HCT116 (cell line): ENCODE results near the gene IGSF9. TPM values are rescaled to one million over a fixed set of nuclear protein-coding genes. Genes with fewer than 3 reads are reported as not detected.

Experiments
- ATAC-seq: fragments of 200-7000 bp; cut with Tn5 transposase; 2 replicates; pipeline ENCODE4 v1.9.1; 2020; ENCODE audit warnings: mild to moderate bottlenecking, moderate library complexity
- BruUV-seq: library from RNA; stranded (reverse); fragments of 400-500 nt; replicated peaks from 2 replicates; lab custom pipeline; 2021; lab: Mats Ljungman, UMichigan
- CTCF ChIA-PET: fragments of 300-600 bp; sonication (Branson Sonifier 250); formaldehyde crosslinking; loops from one replicate; lab custom pipeline; 2021; ENCODE audit warnings: antibody characterized with exemption; lab: Charles Lee
- POLR2A ChIA-PET: fragments of 300-600, 350-600 bp; sonication (Branson Sonifier 250); formaldehyde crosslinking; loops from one replicate; lab custom pipeline; 2021; ENCODE audit warnings: antibody characterized with exemption; lab: Charles Lee
- RAD21 ChIA-PET, 2 experiments: fragments of 300-600 bp; sonication (Branson Sonifier 250); formaldehyde crosslinking; loops; one replicate each; lab custom pipeline; 2023; ENCODE audit warnings: low total read pairs in 2 of 2; ENCODE audit not compliant: uncharacterized antibody in 2 of 2, unreplicated experiment in 2 of 2, low non-redundant PET in 1 of 2; lab: Charles Lee
- DNase-seq: peaks from one replicate; pipeline ENCODE4 v3.0.0-alpha.2; 2010; ENCODE audit warnings: low read depth, low spot score
- H2AFZ ChIP-seq: fragments of 200-600 bp; shearing (Covaris generic), sonication (generic); 2 replicates; pipeline ENCODE4 v1.6.1; 2017; ENCODE audit warnings: low read depth, mixed run types, mixed read lengths, antibody characterized with exemption, low read length; ENCODE audit not compliant: poor library complexity, severe bottlenecking
- H3K27ac ChIP-seq: 2 replicates; pipeline ENCODE4 v1.5.1; 2012; ENCODE audit warnings: low read depth, low read length
- H3K27me3 ChIP-seq: fragments of 200-600 bp; sonication (generic); 2 replicates; pipeline ENCODE4 v1.6.1; 2016; ENCODE audit warnings: mixed run types, low read length, mixed read lengths; ENCODE audit not compliant: insufficient read depth
- H3K36me3 ChIP-seq, 2 experiments: fragments of 200-500 bp in 1 of 2; fragments of 200-600 bp in 1 of 2; sonication (Bioruptor generic) in 1 of 2; sonication (generic) in 1 of 2; 2 replicates each; pipeline versions ENCODE4 v1.5.1 to v1.6.1; 2014 to 2016; ENCODE audit warnings: low read length in 2 of 2, inconsistent platforms in 1 of 2, mixed read lengths in 1 of 2, mixed run types in 1 of 2; ENCODE audit not compliant: insufficient read depth in 2 of 2, control insufficient read depth in 1 of 2
- H3K4me1 ChIP-seq, 2 experiments: fragments of 200-600 bp in 1 of 2; sonication (generic) in 1 of 2; 2 replicates each; pipeline versions ENCODE4 v1.5.1 to v1.6.1; 2012 to 2017; ENCODE audit warnings: low read length in 2 of 2, inconsistent platforms in 1 of 2, mild to moderate bottlenecking in 1 of 2, mixed read lengths in 1 of 2, mixed run types in 1 of 2, moderate library complexity in 1 of 2; ENCODE audit not compliant: insufficient read depth in 2 of 2, control insufficient read depth in 1 of 2
- H3K4me2 ChIP-seq: fragments of 200-600 bp; sonication (generic); 2 replicates; pipeline ENCODE4 v1.6.1; 2017; ENCODE audit warnings: mixed run types, low read length, mixed read lengths
- H3K4me3 ChIP-seq, 2 experiments: fragments of 200-600 bp in 1 of 2; sonication (generic) in 1 of 2; replicated peaks in 1 of 2; 2 replicates each; pipeline ENCODE4 v1.5.1; 2011 to 2016; ENCODE audit warnings: low read length in 2 of 2, control low read depth in 1 of 2, low read depth in 1 of 2, mild to moderate bottlenecking in 1 of 2, mixed read lengths in 1 of 2, mixed run types in 1 of 2
- H3K79me2 ChIP-seq: fragments of 200-600 bp; sonication (generic); 2 replicates; pipeline ENCODE4 v1.6.1; 2017; ENCODE audit warnings: mild to moderate bottlenecking, mixed run types, low read length, moderate library complexity, mixed read lengths; ENCODE audit not compliant: insufficient read depth
- H3K9ac ChIP-seq: fragments of 200-600 bp; sonication (generic); 2 replicates; pipeline ENCODE4 v1.6.1; 2016; ENCODE audit warnings: low read length, mixed read lengths
- H3K9me2 ChIP-seq: fragments of 200-600 bp; sonication (generic), shearing (Covaris generic); 2 replicates; pipeline ENCODE4 v1.6.1; 2017; ENCODE audit warnings: mixed run types, mild to moderate bottlenecking, moderate library complexity; ENCODE audit not compliant: insufficient read depth
- H3K9me3 ChIP-seq, 2 experiments: fragments of 200-500 bp in 1 of 2; fragments of 200-600 bp in 1 of 2; sonication (Bioruptor generic) in 1 of 2; sonication (generic) in 1 of 2; 2 replicates each; pipeline ENCODE4 v1.6.1; 2014 to 2017; ENCODE audit warnings: low read length in 2 of 2, mixed read lengths in 2 of 2, inconsistent platforms in 1 of 2, low read depth in 1 of 2, mild to moderate bottlenecking in 1 of 2, mixed run types in 1 of 2, moderate library complexity in 1 of 2; ENCODE audit not compliant: control insufficient read depth in 1 of 2, insufficient read depth in 1 of 2
- H4K20me1 ChIP-seq: fragments of 200-600 bp; sonication (generic), shearing (Covaris generic); 2 replicates; pipeline ENCODE4 v1.6.1; 2017; ENCODE audit warnings: mixed run types, mild to moderate bottlenecking, moderate library complexity; ENCODE audit not compliant: insufficient read depth
- ATF3 ChIP-seq: IDR thresholded peaks from 2 replicates; pipeline ENCODE4 v1.6.1; 2012
- CBX3 ChIP-seq: IDR thresholded peaks from 2 replicates; pipeline ENCODE4 v1.6.1; 2012; ENCODE audit warnings: low read depth
- CEBPB ChIP-seq: IDR thresholded peaks from 2 replicates; pipeline ENCODE4 v1.6.1; 2012; ENCODE audit warnings: low read depth
- CTCF ChIP-seq, 3 experiments: fragments of 200-600 bp in 1 of 3; sonication (generic) in 1 of 3; IDR thresholded peaks in 2 of 3; conservative IDR thresholded peaks in 1 of 3; 2 replicates each; pipeline ENCODE4 v1.5.1; 2012 to 2017; ENCODE audit warnings: low read depth in 2 of 3, low read length in 2 of 3, antibody characterized with exemption in 1 of 3, borderline replicate concordance in 1 of 3, control low read depth in 1 of 3, mild to moderate bottlenecking in 1 of 3, mixed read lengths in 1 of 3, mixed run types in 1 of 3, moderate library complexity in 1 of 3; ENCODE audit not compliant: insufficient read depth in 1 of 3
- EGR1 ChIP-seq: IDR thresholded peaks from 2 replicates; pipeline ENCODE4 v1.6.1; 2012; ENCODE audit warnings: low read depth
- ELF1 ChIP-seq: IDR thresholded peaks from 2 replicates; pipeline ENCODE4 v1.6.1; 2012; ENCODE audit warnings: low read depth, borderline replicate concordance
- EZH2 ChIP-seq: fragments of 200-600 bp; sonication (generic); IDR thresholded peaks from 2 replicates; pipeline ENCODE4 v1.6.1; 2017; ENCODE audit warnings: antibody characterized with exemption, mixed run types
- EZH2phosphoT487 ChIP-seq: fragments of 200-600 bp; IDR thresholded peaks from 2 replicates; pipeline ENCODE4 v1.6.1; 2018; ENCODE audit warnings: antibody characterized with exemption, borderline replicate concordance
- FOSL1 ChIP-seq: IDR thresholded peaks from 2 replicates; pipeline ENCODE4 v1.6.1; 2012; ENCODE audit warnings: low read depth
- MAX ChIP-seq: IDR thresholded peaks from 2 replicates; pipeline ENCODE4 v1.6.1; 2012
- POLR2A ChIP-seq: IDR thresholded peaks from 2 replicates; pipeline ENCODE4 v1.7.0; 2011; ENCODE audit warnings: borderline replicate concordance; ENCODE audit not compliant: insufficient read depth, insufficient read length; ENCODE audit errors: extremely low read depth
- POLR2AphosphoS5 ChIP-seq: IDR thresholded peaks from 2 replicates; pipeline ENCODE4 v1.6.1; 2011; ENCODE audit warnings: mild to moderate bottlenecking, low read depth, low read length, moderate library complexity
- RAD21 ChIP-seq: IDR thresholded peaks from 2 replicates; pipeline ENCODE4 v1.6.1; 2012; ENCODE audit warnings: low read depth, mild to moderate bottlenecking
- SIN3A ChIP-seq: IDR thresholded peaks from 2 replicates; pipeline ENCODE4 v1.6.1; 2012; ENCODE audit warnings: low read depth
- SP1 ChIP-seq: IDR thresholded peaks from 2 replicates; pipeline ENCODE4 v1.6.1; 2012; ENCODE audit warnings: low read depth
- SRF ChIP-seq: IDR thresholded peaks from 2 replicates; pipeline ENCODE4 v1.6.1; 2012; ENCODE audit warnings: low read depth
- TCF7L2 ChIP-seq: IDR thresholded peaks from 2 replicates; pipeline ENCODE4 v1.7.0; 2011; ENCODE audit warnings: borderline replicate concordance, inconsistent platforms; ENCODE audit not compliant: insufficient read depth, insufficient read length; ENCODE audit errors: extremely low read depth
- YY1 ChIP-seq: IDR thresholded peaks from 2 replicates; pipeline ENCODE4 v1.6.1; 2011; ENCODE audit warnings: low read length, low read depth, moderate library complexity, mild to moderate bottlenecking; ENCODE audit not compliant: insufficient replicate concordance; ENCODE audit errors: extremely low read depth
- ZBTB33 ChIP-seq: IDR thresholded peaks from 2 replicates; pipeline ENCODE4 v1.6.1; 2011; ENCODE audit warnings: mild to moderate bottlenecking, low read length, moderate library complexity; ENCODE audit not compliant: insufficient replicate concordance; ENCODE audit errors: extremely low read depth
- ZFX ChIP-seq: fragments of 450-650 bp; IDR thresholded peaks from 2 replicates; pipeline ENCODE4 v1.6.1; 2017
- ZNF274 ChIP-seq: fragments of 200-500 bp; sonication (Bioruptor generic); IDR thresholded peaks from 2 replicates; pipeline ENCODE4 v1.6.1; 2014; ENCODE audit warnings: mild to moderate bottlenecking, low read depth, low read length, inconsistent platforms
- intact Hi-C: fragments of 100-400 bp; cut with micrococcal nuclease; formaldehyde crosslinking; loops from 2 replicates; pipeline ENCODE4 v1.10.0; 2022
- total RNA-seq: library from RNA; stranded (reverse); gene quantifications from one replicate; pipeline ENCODE4 v1.2.1, GENCODE V29; 2021; ENCODE audit not compliant: unreplicated experiment

Gene IGSF9
- total RNA-seq, 1 experiment from 2014 or later, result 10.3 TPM

- no peaks in the 10 kb centered on the region for H3K9me3 ChIP-seq
- 0 out of 2 replicates have a peak overlapping the region, but pooled peaks have one; percentile 3 for H3K9ac ChIP-seq
- no TSS peak for BruUV-seq
- peaks cover 21 to 37% of the 10 kb centered on the region in 2 experiments for H3K4me1 ChIP-seq
- ChIA-PET POLR2A (interaction anchor here (1.0 to 1.2 kb wide), 2 partner anchors 8 to 13 kb away, joined by 3 read pairs; no protein-coding TSS in a partner anchor), CTCF (interaction anchor here (1.0 to 2.4 kb wide), 5 partner anchors 9 to 101 kb away, joined by 3 to 11 read pairs (median 3); partner anchors contain the start of gene DUSP23), RAD21 (no interaction called here)
- DNase-seq (peak; percentile 96), ATAC-seq (peak; percentile 94)
- H3K4me3 ChIP-seq, result peak overlapping the region in 1 of 2 experiments; percentile 4; a peak in 1 of 4 replicates
- no peaks in the 10 kb centered on the region for H3K79me2 ChIP-seq
- H2AFZ ChIP-seq, result no peak overlapping the region
- intact Hi-C loops, result no loop called here
- H3K36me3 ChIP-seq, result no peaks in the 10 kb centered on the region
- H3K27ac ChIP-seq, result peak overlapping the region; percentile 49
- no peaks in the 10 kb centered on the region for H3K27me3 ChIP-seq
- H3K4me2 ChIP-seq, result peak overlapping the region; percentile 54
- no peaks in the 10 kb centered on the region for H4K20me1 ChIP-seq
- no peaks in the 10 kb centered on the region for H3K9me2 ChIP-seq
- TF ChIP-seq CBX3, result peak; percentile 95
- TF ChIP-seq ATF3, result no peak
- TF ChIP-seq POLR2A, result no peak
- no peak for TF ChIP-seq RAD21
- peak; percentile 68 for TF ChIP-seq SP1
- TF ChIP-seq YY1, result no peak
- TF ChIP-seq SIN3A, result peak; percentile 20; the same call in 1 of the 2 replicates
- TF ChIP-seq POLR2AphosphoS5, result peak; percentile 89
- TF ChIP-seq ELF1, result peak; percentile 56; the same call in 1 of the 2 replicates
- peak; percentile 94 for TF ChIP-seq MAX
- no peak for TF ChIP-seq EGR1
- no peak for TF ChIP-seq CEBPB
- TF ChIP-seq ZFX, result no peak
- TF ChIP-seq FOSL1, result peak; percentile 81
- no peak for TF ChIP-seq ZNF274
- no peak for TF ChIP-seq SRF
- no peak for TF ChIP-seq EZH2phosphoT487
- TF ChIP-seq TCF7L2, result peak; percentile 90
- TF ChIP-seq CTCF (IDR thresholded peaks at IDR 0.05 in 2 of 3, conservative IDR thresholded peaks at IDR 0.05 in 1 of 3; ENCODE audit: borderline replicate concordance in 1 of 3, insufficient read depth in 1 of 3, low read depth in 2 of 3, low read length in 2 of 3), result no peak
- no peak for TF ChIP-seq EZH2
- TF ChIP-seq ZBTB33, result peak; percentile 25
These were observed 63.5 kb downstream of the IGSF9 start for GRCh38 chr1:159881622-159882526.
